GM10266 (cell line): ENCODE measurements around the gene SHROOM4.

Experiments
- DNase-seq: peaks from one replicate; pipeline ENCODE4 v3.0.0; 2012; ENCODE audit errors: extremely low spot score
- TF ChIP-seq, protein P1 (sequence below): IDR thresholded peaks from 2 replicates; pipeline ENCODE4 v1.5.1; 2012; ENCODE audit warnings: mild to moderate bottlenecking, low read depth; ENCODE audit not compliant: control insufficient read depth, insufficient read depth; ENCODE audit errors: missing control alignments

Gene SHROOM4

DNA sequence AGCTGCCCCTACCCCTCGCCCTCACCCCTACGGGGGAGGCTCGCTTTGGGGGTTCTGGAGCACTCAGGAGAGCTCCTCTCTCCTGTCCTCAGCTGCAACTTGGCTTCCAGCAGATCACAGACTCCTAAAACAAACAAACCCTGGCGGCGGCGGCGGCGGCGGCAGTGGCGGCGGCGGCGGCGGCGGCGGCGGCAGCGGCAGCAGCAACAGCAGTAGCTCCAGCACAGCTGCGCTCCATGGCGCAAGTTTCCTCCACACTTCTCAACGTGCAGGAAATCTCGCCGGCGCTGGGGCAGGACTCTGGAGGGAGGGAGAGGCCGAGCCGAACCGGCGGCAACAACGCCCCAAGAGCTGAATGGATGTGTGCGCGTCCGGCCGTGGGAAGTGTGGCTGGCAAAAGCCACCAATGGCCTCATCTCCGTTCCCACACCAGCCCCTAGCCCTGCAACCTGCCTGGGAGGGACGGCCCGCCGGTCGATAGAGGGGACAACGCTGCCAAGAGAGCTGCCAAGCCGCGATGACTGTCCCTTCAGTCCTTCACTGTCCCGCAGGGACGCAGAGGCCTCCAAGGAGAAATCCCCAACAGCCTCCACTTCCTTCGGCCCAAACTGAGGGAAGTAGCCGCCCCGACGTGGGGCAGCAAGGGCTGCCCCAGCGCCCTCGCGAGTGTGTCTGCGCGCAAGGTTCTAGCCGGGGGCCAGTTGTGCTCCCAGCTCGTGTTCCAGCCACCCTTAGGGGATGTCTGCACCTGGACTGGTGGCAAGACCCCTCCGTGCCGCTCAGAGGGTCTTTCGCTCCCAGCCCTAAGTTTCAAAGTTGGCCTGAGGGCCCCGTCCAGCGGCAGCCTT, 775 bp downstream of the SHROOM4 start:
- DNase-seq, result no peak
- TF ChIP-seq, protein P1, sequence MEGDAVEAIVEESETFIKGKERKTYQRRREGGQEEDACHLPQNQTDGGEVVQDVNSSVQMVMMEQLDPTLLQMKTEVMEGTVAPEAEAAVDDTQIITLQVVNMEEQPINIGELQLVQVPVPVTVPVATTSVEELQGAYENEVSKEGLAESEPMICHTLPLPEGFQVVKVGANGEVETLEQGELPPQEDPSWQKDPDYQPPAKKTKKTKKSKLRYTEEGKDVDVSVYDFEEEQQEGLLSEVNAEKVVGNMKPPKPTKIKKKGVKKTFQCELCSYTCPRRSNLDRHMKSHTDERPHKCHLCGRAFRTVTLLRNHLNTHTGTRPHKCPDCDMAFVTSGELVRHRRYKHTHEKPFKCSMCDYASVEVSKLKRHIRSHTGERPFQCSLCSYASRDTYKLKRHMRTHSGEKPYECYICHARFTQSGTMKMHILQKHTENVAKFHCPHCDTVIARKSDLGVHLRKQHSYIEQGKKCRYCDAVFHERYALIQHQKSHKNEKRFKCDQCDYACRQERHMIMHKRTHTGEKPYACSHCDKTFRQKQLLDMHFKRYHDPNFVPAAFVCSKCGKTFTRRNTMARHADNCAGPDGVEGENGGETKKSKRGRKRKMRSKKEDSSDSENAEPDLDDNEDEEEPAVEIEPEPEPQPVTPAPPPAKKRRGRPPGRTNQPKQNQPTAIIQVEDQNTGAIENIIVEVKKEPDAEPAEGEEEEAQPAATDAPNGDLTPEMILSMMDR, result no peak

DNA sequence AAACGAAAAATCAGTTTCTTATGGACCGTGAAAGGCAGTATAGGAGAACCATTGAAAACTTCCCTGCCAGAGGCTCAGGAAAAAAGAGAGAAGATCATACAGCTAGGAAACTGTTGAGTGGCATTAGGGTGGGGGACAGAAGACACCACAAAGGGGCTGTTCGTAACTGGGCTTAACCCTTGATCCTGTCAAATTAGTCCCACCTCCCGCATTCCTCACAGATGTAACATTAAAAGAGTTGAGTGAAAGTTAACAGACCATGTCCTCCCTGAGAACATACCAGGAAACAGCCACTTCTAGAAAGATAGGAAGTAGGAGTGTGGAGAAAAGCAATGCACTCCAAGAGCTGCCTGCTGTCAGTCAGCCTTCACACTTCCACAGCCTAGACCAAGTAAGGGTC, 8.7 kb downstream of the SHROOM4 start:
- DNase-seq, result no peak
- TF ChIP-seq, protein P1, result no peak

DNA sequence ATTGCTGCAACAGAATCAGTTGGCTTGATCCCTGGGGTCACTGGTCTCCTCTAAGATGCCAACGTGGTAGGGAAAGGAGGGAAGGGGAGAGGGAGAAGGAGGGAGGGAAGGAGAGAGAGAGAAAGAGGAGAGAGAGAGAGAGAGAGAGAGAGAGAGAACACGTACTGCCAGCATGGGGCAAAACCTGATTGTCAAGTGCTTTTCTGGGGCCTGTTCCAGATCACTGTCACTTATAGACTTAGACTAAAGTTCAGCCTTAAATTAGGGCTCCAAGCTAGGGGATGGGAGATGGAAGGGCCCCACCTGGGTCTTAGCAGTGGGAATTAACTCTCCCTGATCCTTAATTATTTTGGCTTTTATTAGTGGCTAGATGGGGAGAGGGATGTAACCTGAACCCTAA, 12.9 kb downstream of the SHROOM4 start:
- no peak for DNase-seq

DNA sequence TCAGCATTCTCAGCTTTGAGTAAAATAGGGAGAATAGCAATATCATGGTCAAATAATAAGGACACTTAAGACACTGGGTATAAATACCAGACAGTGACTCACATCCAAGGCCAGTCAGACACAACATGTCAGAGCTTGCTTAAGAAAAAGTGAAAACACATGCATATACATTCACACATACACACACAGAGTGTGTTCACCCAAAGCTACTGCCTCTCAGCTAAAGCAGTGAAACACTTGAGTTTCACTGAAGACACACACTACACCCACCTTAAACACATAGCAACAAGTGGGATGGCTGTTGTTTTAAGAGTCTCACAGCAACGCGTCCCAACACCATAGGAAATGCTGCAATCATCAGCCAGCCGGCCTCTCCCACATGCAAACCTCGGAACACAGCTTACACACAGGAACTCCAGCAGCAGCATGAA, 14.4 kb downstream of the SHROOM4 start:
- DNase-seq, result no peak
- TF ChIP-seq, protein P1, result no peak

More for the DNA sequence above, 12.9 kb downstream of the SHROOM4 start:
- TF ChIP-seq, protein P1, result no peak

DNA sequence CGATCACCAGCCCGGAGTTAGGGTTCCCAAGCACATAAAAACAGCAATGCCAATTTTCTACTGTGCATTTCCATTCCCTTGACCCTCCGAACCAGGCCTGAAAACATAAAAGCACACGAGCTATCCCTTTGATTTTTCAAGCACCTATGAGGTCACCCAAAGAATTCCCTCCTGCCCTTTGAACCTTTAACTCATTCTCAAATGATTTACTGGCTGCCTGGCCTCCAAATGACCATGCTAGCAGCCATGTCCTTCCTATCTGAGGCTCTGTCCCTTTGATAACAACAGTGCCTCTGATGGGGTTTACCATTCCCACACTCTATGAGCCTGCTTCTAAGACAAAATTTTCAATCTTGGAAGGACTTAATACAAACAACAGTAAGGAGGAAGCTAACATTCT, 15.2 kb downstream of the SHROOM4 start:
- DNase-seq, result no peak
- TF ChIP-seq, protein P1, result no peak

DNA sequence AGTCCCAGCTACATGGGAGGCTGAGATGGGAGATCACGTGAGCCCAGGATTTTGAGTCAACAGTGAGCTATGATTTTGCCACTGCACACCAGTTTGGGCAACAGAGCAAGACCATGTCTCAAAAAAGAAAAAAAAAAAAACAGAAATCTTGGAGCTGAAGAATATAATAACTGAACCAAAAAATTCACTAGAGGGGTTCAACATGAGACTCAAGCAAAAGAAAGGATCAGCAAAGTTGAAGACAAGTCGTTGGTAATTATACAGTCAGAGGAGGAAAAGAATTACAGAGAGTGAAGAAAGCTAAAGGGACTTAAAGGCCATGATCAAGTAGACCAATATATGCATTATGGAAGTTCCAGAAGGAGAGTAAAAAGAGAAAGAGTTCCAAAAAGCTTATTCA, 26.9 kb downstream of the SHROOM4 start:
- TF ChIP-seq, protein P1, result no peak
- no peak for DNase-seq

DNA sequence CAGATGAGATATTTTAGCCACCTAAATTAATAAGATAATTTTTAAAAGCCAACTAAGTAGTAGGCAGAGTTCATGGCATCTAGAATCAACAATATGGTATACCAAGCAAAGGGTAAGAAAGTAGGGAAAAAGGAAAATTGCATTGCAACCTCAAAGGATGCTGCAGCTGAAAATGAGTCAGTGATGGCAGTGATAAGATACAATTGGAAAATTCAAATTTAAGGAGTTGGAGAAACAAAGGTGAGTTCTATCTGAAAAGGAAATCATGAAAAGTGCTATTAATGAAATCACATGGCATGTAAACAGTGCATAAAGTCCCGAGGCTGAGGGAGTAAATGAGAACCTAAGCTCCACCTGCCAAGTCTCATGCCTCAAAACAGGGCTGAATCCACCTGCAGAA, 33.9 kb downstream of the SHROOM4 start:
- TF ChIP-seq, protein P1, result no peak
- no peak for DNase-seq
